ENCODE results near the gene PLD3.
A peak's percentile ranks its signal among the peaks of the same experiment; 100 is the strongest.

PLD3 gene

DNA sequence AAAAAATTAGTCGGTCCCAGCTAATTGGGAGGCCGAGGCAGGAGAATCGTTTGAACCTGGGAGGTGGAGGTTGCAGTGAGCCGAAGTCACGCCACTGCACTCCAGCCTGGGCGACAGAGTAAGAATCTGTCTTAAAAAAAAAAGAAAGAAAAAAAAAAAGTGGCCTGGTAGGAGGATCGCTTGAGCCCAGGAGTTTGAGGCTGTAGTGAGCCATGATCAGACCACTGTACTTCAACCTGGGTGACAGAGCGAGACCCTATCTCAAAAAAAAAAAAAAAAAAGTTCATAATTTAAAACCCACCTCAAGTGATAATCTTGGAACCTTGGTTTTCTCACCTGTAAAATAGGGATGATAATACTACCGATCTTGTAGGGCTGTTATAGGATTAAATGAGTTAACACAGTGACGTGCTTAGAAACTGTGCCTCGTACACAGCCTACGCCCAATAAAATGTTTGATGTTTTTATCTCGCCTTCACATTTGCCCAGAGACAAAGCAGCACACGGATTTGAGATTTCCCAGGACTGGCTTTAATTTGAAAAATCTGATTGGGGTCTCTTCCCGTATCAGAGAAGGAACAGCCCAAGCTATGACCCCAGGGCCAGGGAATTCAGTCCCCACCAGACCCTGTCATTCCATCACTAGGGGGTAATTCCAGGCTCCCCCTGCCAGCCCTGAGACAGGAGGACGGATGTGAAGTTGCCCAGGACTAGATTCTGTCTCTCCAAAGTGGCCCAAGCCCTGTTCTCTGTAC lies 73.7 kb downstream of the PLD3 start:
- CTCF ChIA-PET: interaction anchor here (1.6 kb wide), 1 partner anchor 66 kb away, joined by 3 read pairs; no protein-coding TSS in a partner anchor
- POLR2A ChIA-PET: interaction anchor here (1.1 to 2.3 kb wide), 4 partner anchors 12 to 21 kb away, joined by 4 to 57 read pairs (median 16); partner anchors contain the start of gene SERTAD3
- no peak for DNase-seq (ENCODE audit: extremely low spot score)
- TF ChIP-seq ELF4 (IDR thresholded peaks at IDR 0.05) (no peak), ZNF384 (IDR thresholded peaks at IDR 0.05) (peak; percentile 53; the same call in 1 of the 2 replicates)

DNA sequence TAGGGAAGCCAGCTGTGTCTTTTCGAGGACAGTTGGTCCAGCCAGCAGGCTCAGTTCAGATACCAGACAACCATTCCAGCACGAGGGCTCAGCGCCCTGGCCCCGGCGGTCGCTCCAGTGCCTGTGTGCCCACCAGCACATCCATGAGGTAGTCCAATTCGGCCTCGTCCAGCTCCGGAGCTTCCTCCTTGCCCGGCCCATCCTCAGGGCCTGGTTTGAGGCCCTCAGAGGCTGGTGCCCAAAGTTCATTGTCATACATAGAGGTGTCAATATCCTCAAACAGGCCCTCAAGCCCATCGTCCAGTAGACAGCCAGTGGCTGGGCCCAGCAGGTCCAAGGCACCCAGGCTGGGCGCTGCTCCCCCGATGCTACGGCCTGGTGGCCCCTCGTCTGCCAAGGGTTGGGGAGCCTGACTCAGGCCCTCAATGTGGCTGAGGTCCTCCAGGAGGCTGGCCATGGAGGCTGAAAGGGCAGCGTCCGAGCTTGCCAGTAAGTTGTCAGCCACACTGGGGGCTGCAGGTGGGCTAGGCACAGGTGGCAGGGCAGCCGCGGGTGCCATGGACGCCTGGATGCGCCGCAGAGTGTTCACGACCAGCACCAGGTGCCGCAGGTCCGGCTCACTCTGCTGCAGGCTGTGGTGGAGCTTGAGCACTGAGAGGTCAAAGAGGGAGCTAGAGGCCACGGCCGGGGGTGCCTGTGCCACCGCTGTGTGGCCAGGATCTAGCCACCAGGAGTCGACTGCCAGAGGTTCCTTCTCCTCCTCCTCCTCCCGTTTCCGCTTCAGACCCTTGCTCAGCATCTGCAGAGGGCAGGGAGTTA lies 74.5 kb downstream of the PLD3 start:
- ChIA-PET POLR2A (interaction anchor here (1.1 to 2.3 kb wide), 2 partner anchors 11 to 21 kb away, joined by 4 to 14 read pairs; partner anchors contain the start of gene SERTAD3), CTCF (interaction anchor here (1.6 kb wide), 1 partner anchor 65 kb away, joined by 3 read pairs; no protein-coding TSS in a partner anchor)
- no peak for TF ChIP-seq CTBP1 (IDR thresholded peaks at IDR 0.05; ENCODE audit: borderline replicate concordance)
- no peak for TF ChIP-seq ZNF384 (IDR thresholded peaks at IDR 0.05)
- TF ChIP-seq ELF4 (IDR thresholded peaks at IDR 0.05): no peak
- no peak for TF ChIP-seq PKNOX1 (IDR thresholded peaks at IDR 0.05)
- no peak for TF ChIP-seq HDGF (IDR thresholded peaks at IDR 0.05; ENCODE audit: borderline replicate concordance)
- no peak for TF ChIP-seq NFRKB (IDR thresholded peaks at IDR 0.05)
- TF ChIP-seq FOXM1 (IDR thresholded peaks at IDR 0.05; ENCODE audit: borderline replicate concordance): no peak
- no peak for TF ChIP-seq SUZ12 (IDR thresholded peaks at IDR 0.05)
- TF ChIP-seq ARNT (IDR thresholded peaks at IDR 0.05): no peak
- no peak for TF ChIP-seq FOXA1 (IDR thresholded peaks at IDR 0.05)
- TF ChIP-seq L3MBTL2 (conservative IDR thresholded peaks at IDR 0.05): no peak
- DNase-seq (ENCODE audit: extremely low spot score): no peak

DNA sequence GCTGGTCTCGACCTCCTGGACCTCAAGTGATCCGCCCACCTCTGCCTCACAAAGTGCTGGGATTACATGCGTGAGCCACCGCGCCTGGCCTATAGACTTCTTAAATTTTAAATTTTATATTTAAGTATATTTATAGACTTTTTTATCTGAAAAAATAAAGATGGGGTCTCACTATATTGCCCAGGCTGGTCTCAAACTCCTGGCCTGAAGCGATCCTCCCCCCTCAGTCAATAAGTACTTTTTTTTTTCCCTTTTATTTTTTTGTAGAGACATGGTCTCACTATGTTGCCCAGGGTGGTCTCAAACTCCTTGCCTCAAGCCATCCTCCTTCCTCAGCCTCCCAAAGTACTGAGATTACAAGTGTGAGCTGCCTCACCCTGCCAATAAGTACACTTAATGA lies 75.4 kb downstream of the PLD3 start:
- ChIA-PET CTCF (no interaction called here), POLR2A (interaction anchor here (1.3 to 2.3 kb wide), 2 partner anchors 9 to 20 kb away, joined by 11 to 14 read pairs; partner anchors contain the start of gene SERTAD3)
- no peak for DNase-seq (ENCODE audit: extremely low spot score)
- TF ChIP-seq PKNOX1 (IDR thresholded peaks at IDR 0.05) (no peak), ARNT (IDR thresholded peaks at IDR 0.05) (no peak), SUZ12 (IDR thresholded peaks at IDR 0.05) (no peak), ZNF384 (IDR thresholded peaks at IDR 0.05) (no peak), ELF4 (IDR thresholded peaks at IDR 0.05) (no peak), LEF1 (IDR thresholded peaks at IDR 0.05; ENCODE audit: borderline replicate concordance) (no peak)

- no peak for TF ChIP-seq ARNT (IDR thresholded peaks at IDR 0.05)
- TF ChIP-seq SP1 (IDR thresholded peaks at IDR 0.05): no peak
- no peak for TF ChIP-seq L3MBTL2 (conservative IDR thresholded peaks at IDR 0.05)
- no peak for TF ChIP-seq FOXM1 (IDR thresholded peaks at IDR 0.05; ENCODE audit: borderline replicate concordance)
- no peak for TF ChIP-seq TARDBP (IDR thresholded peaks at IDR 0.05)
- no peak for TF ChIP-seq CTBP1 (IDR thresholded peaks at IDR 0.05; ENCODE audit: borderline replicate concordance)
- no peak for TF ChIP-seq ZNF384 (IDR thresholded peaks at IDR 0.05)
- TF ChIP-seq LEF1 (IDR thresholded peaks at IDR 0.05; ENCODE audit: borderline replicate concordance): no peak
- TF ChIP-seq ELF4 (IDR thresholded peaks at IDR 0.05): no peak
- no peak for TF ChIP-seq PKNOX1 (IDR thresholded peaks at IDR 0.05)
- ChIA-PET POLR2A (interaction anchor here (0.9 to 1.3 kb wide), 4 partner anchors 8 to 77 kb away, joined by 3 to 11 read pairs (median 6); partner anchors contain the start of genes BLVRB, C19orf47, PLD3 and SERTAD3), CTCF (interaction anchor here (0.7 kb wide), 1 partner anchor 9 kb away, joined by 3 read pairs; no protein-coding TSS in a partner anchor)
- DNase-seq (ENCODE audit: extremely low spot score): peak; percentile 59
These were observed 76.3 kb downstream of the PLD3 start for GRCh38 chr19:40424637-40425449.

GRCh38 chr19:40425450-40426287 lies 77.2 kb downstream of the PLD3 start, which contains the start of gene SERTAD1:
Gene SERTAD1 (minus strand): TSS chr19:40425992. CDS start chr19:40423546, 2,446 bp downstream.
- ChIA-PET POLR2A (interaction anchor here (0.6 to 2.6 kb wide), 17 partner anchors 7 to 319 kb away, joined by 3 to 51 read pairs (median 5); partner anchors contain the start of genes AKT2, BLVRB, C19orf47 and PLD3), CTCF (interaction anchor here (0.6 to 1.2 kb wide), 4 partner anchors 10 to 209 kb away, joined by 3 to 5 read pairs (median 4); no protein-coding TSS in a partner anchor)
- peak; percentile 97 for DNase-seq (ENCODE audit: extremely low spot score)
- no peak for TF ChIP-seq LEF1 (IDR thresholded peaks at IDR 0.05; ENCODE audit: borderline replicate concordance)
- TF ChIP-seq PKNOX1 (IDR thresholded peaks at IDR 0.05): peak; percentile 64; the same call in 1 of the 2 replicates
- no peak for TF ChIP-seq HDGF (IDR thresholded peaks at IDR 0.05; ENCODE audit: borderline replicate concordance)
- TF ChIP-seq ELF4 (IDR thresholded peaks at IDR 0.05): peak; percentile 62
- no peak for TF ChIP-seq SUZ12 (IDR thresholded peaks at IDR 0.05)
- no peak for TF ChIP-seq ARNT (IDR thresholded peaks at IDR 0.05)
- no peak for TF ChIP-seq NFRKB (IDR thresholded peaks at IDR 0.05)
- TF ChIP-seq SP1 (IDR thresholded peaks at IDR 0.05): no peak
- TF ChIP-seq TARDBP (IDR thresholded peaks at IDR 0.05): no peak
- no peak for TF ChIP-seq ZNF384 (IDR thresholded peaks at IDR 0.05)
